Measurements from ENCODE around the gene CELA2B.
"Not testable (repeated sequence)": the region's sequence is repeated elsewhere in the genome, so short reads cannot be mapped to it uniquely, and the experiment has no call there.

Gene CELA2B

DNA sequence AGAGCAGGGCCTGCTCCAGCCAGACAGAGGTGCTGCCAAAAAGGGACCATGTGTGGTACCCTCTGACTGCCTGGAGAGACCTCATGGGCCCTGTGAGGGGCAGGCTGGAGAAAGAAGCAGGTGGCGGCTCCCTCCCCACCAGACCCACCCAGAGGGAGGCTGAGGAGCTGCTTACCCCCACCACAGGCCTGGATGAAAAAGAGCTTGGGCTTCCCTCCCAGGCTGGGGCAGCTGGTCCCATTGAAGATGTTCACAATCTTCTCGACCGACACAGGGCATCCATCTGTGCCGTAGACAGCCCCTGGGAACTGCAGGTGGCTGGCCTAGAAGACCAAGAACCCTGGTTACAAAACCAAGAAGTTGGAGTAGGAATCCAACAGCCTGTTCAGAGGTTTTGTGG is 28.5 kb downstream of the CELA2B start:
- no peak for DNase-seq

DNA sequence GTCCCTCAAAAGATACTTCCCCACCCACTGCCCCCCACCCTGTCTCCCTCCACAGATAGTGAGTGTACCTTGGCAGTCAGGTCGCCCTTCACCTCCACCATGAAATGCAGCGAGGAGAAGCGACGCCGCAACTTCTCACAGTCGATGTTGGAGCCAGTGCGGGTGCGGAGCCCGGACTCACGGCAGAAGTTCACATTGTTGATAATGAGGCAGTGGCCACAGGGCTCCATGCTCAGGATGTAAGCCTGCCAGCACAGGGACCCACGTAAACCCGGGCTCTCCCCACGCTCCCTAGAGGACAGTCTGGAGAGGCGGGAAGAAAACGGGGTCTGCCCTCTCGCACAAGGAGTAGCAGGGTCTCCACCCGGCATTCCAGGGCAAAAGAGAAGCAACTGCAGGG is 30.9 kb downstream of the CELA2B start:
- no peak for DNase-seq

DNA sequence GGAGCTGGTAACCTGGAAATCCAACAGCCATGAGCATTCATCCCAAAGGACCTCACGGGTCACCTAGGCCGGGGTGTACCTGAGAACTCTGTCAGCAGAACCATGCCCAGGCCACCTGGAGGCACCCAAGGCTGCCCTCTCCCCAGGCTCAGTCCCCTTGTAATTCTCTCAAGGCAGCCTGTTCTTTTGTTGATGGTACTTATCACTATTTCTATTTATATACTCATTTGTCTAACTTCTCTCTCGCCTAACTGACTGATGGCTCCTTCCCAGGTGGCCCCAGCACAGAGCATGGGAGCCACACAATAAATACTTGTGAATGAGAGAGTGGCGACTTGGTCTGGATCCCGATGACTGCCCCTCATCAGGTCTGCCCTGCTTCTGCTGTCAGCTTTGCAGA is 31.4 kb downstream of the CELA2B start:
- no peak for DNase-seq

DNA sequence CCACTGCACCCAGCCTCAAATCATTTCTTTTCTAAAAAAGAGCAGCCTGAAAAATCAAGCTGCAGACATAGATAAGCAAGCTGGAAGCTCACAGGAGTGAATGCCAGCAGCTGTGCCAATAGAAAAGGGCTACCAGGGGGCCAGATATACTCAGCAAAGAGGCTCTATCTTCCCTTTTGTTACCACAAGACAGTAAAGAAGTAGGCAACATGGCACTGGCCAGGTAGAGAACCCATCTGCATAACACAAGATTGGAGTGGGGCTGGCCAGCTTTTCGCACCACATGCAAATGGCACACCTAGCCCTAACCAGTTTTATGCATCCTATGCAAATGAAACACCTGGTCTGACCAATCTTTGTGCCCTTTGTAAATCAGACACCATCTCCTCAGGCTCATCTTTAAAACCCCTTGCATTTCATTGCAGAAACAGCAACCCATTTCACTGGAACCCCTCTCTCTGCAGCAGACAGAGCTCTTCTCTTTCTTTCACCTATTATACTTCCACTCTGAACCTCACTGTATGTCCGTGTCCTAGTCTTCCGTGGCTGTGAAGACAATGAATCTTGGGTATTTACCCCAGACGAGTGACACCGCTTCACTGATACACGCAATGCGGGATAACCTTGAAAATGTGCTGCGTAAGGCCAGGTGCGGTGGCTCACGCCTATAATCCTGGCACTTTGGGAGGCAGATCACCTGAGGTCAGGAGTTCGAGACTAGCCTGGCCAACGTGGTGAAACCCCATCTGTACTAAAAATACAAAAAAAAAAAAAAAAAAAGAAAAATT is 33.0 kb downstream of the CELA2B start:
- DNase-seq = no peak

DNA sequence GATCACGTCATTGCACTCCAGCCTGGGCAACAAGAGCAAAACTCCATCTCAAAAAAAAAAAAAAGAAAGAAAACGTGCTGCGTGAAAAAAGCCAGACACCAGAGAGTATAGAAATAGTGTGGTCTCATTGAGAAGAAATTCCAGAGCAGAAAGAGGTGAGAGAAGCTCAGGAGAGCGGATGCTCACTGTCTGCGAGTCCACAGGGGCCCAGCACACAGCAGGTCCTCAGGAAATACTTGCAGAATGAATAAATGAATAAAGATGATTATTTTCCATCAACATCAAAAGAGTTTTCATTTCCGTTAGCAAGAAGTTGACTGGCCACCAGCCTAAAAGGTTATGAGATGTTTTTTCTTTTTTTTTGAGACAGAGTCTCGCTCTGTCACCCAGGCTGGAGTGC is 33.7 kb downstream of the CELA2B start:
- DNase-seq = no peak

DNA sequence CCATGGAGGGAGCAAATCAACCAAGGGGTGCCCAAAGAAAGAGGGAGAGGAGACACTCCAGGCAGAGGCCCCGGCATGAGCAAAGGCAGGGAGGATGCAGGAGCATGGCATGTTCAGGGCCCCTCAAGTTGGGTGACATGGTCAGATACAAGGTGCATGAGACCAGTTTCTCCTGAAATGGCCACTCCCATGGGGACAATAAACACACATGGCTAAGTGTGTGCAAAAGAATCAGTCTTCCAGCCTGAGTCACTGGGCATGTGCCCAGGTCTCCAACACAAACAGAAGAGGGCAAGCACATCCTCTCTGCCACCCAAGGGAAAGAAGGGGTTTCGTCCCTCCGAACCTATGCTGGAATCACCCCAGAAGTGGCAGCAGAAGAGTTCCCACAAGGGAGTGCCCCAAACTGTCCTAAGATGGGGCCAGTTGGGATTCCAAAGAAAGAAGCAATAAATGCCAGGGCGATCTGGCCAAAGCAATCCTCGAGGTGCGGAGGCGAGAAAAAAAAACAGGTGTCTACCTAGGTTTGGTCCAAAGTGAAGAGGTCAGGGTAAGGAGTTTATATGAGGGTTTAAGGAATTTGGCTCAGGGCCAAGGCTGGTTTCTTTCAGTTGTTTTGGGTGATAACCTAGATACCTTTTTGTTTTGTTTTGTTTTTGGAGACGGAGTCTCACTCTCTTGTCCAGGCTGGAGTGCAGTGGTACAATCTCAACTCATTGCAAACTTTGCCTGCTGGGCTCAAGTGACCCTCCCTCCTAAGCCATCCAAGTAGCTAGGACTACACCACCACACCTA is 34.9 kb downstream of the CELA2B start:
- no peak for DNase-seq

DNA sequence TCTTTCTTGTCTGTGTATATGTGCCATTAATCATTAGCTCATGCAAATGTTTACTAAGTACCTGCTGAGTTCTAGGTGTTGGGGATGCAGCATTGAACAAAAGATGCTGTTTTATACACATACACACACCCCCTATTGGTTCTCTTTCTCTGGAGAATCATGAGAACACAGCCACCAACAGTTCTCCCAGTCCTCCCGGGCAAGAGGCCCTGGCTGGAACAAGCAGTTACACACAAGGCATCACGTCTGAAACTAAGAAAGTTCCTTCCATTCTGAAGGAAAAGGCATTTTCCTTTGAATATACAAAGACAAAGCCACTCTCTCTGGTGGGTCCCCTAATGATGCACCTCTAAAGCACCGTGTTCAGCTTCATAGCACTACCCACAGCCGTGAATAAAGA is 37.3 kb downstream of the CELA2B start:
- no peak for DNase-seq

DNA sequence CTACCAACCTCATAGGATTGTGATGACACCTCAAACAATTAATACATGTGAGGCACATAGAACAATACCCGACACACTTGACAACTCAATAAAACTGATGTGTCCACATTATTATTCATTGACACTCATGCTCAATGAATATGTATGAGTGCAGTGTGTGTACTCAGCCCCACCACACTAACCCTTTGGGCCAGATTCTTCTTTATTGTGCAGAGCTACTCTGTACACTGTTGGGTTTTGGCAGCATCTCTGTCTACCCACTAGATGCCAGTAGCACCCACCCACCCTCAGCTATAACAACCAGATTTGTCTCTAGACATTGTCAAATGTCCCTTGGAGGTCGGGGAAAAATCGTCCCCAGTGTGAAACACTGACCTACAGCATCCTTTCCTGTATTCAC is 38.0 kb downstream of the CELA2B start:
- DNase-seq = no peak

DNA sequence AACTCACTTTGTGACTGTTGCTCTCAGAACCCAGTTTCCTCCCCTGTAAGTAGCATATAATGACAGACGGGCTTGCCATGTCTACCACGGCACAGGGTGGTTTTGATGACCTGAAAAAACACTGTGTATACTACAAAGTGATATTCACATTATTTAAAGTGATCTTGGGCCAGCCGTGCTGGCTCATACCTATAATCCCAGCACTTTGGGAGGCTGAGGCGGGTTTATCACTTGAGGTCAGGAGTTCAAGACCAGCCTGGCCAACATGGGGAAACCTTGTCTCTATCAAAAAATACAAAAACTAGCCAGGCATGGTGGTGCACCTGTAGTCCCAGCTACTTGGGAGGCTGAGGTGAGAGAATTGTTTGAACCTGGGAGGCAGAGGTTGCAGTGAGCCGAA is 38.7 kb downstream of the CELA2B start:
- not testable (repeated sequence) for DNase-seq

DNA sequence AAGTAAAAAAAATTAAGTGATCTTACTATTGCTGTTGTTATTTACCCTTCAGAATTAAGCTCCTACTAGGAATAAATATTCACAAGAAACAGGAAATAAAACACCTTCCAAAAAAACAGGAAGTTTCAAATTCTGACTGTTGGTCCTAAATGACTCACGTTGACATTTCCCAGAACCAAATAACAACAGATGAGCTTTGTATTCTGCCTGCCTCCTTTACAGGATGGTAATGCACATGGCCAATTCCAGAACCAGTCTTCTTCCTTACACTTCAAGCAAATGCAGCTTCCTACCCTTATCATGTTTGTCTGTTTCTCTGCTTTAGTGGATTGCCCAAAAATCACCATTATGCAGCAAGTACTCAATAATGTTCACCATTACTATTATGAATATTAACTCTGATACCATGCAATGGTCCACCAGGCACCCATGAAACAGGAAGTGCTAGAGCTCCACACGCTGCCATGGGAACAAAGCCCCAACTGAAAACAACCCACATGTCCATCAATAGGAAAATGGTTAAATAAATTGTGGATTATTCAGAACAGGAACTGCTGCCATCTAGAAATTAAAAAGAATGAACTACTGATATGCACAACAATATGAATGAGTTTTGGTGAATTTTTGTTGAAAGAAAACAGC is 39.2 kb downstream of the CELA2B start:
- no peak for DNase-seq

DNA sequence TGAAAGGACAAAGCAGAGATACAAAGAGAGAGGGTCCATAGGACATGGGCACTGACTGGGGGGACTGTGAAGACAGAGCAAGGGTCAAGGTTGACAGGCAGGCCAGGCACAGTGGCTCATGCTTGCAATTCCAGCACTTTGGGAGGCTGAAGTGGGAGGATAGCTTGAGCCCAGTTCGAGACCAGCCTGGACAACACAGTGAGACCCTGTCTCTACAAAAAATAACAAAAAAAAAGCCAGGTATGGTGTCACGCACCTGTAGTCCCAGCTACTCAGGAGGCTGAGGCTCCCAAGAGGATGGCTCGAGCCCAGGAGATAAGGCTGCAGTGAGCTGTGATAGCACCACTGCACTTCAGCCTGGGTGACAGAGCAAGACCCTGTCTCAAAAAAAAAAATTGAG is 43.7 kb downstream of the CELA2B start:
- DNase-seq = no peak

DNA sequence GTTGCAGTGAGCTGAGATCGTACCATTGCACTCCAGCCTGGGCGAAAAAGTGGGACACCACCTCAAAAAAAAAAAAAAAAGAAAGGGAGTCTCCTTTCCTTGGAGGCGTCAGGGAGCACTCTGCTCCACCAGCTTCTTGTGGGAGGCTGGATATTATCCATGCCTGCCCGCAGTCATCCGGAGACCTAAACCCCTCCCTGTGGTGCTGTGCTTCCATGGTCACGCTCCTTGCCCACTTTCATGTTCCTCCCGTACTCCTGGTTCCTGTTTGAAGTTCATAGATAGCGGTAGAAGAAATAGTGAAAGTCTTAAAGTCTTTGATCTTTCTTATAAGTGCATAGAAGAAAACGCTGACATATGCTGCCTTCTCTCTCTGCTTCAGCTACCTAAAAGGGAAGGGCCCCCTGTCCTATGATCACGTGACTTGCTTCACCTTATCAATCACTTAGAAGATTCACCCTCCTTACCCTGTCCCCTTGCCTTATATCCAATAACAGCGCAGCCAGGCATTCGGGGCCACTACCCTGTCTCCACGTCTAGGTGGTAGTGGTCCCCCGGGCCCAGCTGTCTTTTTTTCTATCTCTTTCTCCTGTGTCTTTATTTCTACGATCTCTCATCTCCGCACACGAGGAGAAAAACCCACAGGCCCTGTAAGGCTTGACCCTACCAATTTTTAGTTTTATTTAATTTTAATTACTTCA is 45.5 kb downstream of the CELA2B start:
- not testable (repeated sequence) for DNase-seq

DNA sequence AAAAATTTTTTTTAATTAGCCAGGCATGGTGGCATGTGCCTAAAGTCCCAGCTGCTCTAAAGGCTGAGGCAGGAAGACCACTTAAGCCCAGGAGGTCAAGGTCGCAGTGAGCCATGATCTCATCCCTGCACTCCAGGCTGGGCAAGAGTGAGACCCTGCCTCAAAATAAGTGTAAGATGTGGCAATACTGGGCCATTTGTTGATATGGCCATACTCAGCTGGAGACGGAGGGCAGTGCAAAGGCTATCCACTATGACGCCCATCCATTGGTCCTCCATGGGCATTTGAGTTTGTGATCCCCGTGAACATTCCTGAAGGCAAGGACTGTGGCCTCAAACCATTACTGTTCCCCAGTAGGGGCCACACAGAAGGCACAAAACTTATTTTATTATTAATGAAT is 46.6 kb downstream of the CELA2B start:
- DNase-seq = no peak

DNA sequence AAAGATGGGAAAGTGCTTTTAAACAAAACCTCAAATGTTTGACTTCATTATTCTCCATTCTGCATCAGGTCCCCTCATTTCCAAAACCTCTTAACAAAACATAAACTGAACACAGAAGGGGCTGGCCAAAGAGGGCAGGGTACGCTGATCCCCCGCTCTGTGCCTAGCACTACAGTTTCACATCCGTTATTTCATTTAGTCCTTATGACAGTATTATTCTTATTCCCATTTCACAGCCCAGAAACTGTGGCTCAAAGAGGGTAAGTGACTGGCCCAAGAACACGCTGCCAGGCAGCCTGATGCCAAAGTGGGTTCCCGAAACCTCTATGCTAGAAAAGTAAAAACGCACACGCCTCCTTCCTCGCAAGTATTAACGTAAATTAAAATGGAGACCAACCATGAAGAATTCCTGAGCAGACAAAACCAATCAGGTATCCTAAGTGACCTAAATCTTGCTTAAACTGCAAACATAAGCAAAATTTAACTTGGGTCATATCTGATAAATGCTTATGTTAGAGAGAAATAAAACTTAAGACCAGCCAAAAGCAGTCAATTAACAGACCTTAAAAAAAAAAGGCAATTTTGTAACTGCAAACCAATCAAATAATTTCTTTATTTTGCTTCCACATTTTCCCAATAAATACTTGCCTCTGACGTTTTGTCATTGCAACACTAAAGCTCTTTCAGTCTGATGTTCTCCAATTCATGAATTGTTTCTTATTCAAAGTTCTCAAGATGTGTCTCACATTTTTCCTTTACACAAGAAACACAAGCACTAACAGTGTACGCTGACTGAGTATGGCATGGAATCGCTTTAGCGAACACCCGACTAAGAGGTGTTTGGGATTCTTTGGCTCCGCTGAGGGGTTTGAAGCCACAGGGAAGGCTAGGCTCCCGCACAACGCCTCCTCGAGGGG is 47.5 kb downstream of the CELA2B start:
- peak; percentile 54 for DNase-seq

DNA sequence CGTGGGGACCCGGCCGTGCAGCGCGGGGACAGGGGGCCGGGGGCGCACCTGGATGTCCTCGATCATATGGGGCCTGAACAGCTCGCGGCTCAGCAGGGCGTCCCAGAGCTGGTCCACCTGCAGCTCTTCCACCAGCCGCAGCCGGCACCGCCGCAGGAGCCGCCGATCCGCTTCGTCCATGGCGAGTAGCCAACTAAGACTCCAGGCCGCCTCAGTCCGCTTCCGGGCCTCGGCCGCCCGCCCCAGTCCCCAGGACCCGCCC is 48.0 kb downstream of the CELA2B start, which contains the start of gene CASP9:
CASP9 (minus strand) TSS at position 195 of the 262 bp plus-strand sequence; CDS start at position 180, 15 bp downstream.
- DNase-seq = no peak

DNA sequence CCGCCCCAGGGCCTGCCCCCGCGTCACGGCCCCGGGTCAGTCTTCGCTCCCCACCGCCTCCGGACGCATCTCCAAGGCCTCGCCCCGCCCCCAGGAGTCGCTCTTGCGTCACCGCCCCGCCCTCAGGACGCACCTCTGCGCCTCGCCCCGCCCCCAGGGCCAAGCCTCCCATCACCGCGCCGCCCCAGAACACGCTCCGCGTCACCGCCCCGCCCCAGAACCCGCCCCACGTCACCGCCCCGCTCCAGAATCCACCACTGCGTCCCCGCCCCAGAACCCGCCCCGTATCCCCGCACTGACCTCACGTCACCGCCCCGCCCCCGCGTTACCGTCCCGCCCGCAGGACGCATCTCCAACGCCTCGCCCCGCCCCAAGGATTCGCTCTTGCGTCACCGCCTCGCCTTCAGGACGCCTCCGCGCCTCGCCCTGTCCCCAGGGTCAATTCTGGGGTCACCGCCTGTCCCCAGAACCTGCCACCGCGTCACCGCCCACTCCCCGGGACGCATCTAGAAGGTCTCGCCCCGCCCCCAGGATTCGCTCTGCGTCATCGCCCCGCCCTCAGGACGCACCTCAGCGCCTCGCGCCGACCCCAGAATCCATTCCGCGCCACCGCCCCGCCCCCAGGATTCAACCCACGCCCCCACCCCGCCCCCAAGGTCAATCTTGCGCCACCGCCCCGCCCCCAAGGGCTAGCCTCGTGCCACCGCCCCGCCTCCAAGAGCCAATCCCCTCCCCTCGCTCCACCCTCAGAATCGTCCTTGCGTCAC is 48.6 kb downstream of the CELA2B start:
- DNase-seq = peak; percentile 99

DNA sequence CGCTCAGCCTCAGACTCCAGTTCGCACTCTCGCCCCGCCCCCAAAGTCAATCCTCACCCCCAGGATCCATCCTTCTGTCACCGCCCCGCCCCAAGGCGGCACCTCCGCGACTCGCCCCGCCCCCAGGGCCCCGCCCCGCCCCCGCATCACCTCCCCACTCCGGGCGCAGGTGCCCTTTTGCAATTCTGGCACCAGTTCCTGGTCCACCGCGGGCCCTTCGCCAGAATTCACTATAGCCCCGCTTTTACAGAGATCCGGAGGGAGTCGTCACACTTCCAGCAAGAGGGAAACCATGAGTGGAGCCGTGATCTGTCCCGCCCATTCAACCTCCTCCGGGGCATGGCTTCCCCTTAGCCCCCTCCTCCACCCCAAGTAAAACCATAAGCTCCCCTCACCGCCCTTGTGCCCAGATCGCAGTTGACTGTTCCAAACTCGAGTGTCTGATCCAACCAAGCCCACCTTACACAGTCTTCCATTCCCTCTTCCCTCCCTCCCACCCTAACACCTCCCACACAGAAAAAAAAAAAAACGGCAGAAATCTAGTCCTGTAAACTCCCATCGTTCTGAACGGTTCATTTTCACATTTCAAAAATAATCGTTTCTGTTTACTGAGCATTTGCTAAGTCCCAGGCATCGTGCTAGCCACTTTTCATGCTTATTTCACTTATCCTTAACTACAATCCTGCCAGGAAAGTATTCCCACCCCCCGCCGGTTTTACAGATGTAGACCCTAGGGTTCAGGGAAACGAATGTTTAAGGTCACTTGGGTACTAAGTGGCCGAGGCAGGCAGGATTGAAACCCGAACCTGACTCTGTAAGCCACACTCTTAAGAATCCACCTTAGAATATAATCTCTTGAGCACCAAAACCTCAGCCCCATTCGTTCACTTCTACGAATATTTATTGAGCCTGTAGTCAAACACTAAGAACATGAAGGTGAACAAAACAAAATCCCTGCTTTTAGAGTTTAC is 49.4 kb downstream of the CELA2B start:
- no peak for DNase-seq

DNA sequence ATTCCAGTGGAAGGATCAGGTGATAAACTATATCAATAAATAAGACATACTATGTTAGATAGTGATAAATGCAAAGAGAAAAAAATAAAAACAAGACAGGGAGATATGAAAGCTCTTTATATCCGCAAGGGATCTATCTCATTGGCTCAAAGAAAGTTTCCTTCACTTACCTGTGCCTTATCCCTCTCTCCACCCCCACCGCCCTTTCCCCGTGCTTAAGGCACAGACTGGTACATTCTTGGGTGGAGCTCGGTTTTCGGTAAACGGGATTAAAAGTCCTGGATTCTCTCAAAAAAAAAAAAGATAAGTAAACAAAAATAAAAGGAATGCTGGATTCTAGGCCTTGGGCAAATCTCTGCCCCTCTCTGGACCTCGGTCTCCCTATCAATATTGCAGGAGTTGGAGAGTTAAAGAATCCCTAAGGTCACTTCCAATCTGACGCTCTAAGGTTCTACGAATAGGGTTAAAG is 50.2 kb downstream of the CELA2B start:
- DNase-seq = no peak

DNA sequence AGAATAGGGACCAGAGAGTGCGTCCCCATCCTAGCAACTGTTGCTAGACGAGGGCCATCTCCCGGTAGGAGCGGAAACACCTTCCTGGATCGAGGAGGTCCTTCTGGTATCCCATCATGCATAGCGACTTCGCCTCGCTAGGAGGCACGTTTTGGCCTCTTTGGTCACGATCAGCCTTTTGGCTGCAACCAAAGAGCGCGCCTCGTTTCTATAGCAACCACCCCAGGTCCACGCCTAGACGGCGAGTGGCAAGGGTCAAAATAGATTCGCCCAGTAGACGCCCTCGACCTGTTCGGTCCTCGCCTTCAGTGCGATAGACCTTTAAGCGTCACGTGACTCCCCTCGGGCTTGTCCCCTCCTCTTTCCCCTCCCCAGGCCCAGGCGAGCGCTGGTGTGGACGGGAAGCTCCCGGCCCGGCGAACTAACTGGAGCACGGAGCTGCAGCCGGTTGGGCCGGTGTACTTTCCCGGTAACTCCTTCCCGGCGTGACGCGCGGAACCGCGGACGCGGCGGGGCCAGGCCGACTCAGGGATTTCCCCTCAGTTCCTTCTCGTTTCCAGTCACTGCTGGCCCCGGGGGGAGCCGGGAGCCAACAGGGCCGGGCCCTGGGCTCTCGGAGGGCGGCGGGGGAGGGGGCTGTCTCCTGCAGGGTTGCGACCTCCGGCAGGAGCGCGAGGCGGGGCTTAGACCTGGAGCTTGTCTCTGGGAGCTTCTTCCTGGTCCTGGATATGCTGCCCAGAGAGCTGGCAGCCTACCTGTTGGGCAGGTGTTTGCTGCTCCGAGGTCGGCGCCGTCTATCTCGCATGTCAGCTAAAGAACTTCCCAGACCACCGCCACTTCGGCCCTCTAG is 50.8 kb downstream of the CELA2B start, which contains the start of gene DNAJC16:
DNAJC16 (plus strand) TSS at position 359 of the 850 bp plus-strand sequence. CDS start 2,258 bp downstream, outside the sequence.
- peak; percentile 100 for DNase-seq
